Neuron (in vitro differentiated cells): ENCODE results near the gene NPAS3.

Experiments used
- H2AFZ ChIP-seq: one replicate; pipeline ENCODE4 v1.6.1; 2013; ENCODE audit warnings: low read depth, mild to moderate bottlenecking, inconsistent platforms, low read length, moderate library complexity
- H3K27me3 ChIP-seq: one replicate; pipeline ENCODE4 v1.6.1; 2013; ENCODE audit warnings: low read length; ENCODE audit not compliant: insufficient read depth
- H3K36me3 ChIP-seq: one replicate; pipeline ENCODE4 v1.6.1; 2013; ENCODE audit warnings: low read length; ENCODE audit not compliant: insufficient read depth
- H3K4me1 ChIP-seq: one replicate; pipeline ENCODE4 v1.6.1; 2013; ENCODE audit warnings: low read length; ENCODE audit not compliant: insufficient read depth
- H3K4me3 ChIP-seq: 2 replicates; pipeline ENCODE4 v1.5.1; 2013; ENCODE audit warnings: mild to moderate bottlenecking, low read length, moderate library complexity
- H3K9me3 ChIP-seq: one replicate; pipeline ENCODE4 v1.6.1; 2013; ENCODE audit warnings: low read length

Gene NPAS3

DNA sequence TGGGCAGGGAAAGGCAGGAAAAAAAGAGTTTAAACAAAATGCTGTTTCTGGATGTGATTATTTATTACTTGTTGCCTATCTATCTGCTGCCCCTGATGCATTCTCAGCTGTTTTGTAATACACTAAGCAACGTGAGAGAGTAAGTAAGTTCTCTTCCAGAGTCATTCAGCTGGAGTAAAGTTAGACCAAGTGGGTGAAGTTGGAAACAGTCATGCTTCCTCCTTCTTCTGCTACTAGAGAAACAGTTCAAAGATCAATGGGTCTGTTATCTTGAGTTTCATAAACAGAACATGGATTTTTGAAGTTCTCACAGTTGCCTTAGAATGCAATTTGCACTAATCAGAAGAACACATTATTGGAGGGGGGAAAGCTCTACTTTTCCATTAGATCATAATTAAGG is 732.9 kb downstream of the NPAS3 start:
- Histone ChIP-seq H3K4me1 (peaks cover 7% of the 10 kb centered on the region), H3K4me3 (no peak overlapping the region), H2AFZ (no peak overlapping the region), H3K9me3 (no peaks in the 10 kb centered on the region), H3K36me3 (peaks cover 7% of the 10 kb centered on the region), H3K27me3 (no peaks in the 10 kb centered on the region)

DNA sequence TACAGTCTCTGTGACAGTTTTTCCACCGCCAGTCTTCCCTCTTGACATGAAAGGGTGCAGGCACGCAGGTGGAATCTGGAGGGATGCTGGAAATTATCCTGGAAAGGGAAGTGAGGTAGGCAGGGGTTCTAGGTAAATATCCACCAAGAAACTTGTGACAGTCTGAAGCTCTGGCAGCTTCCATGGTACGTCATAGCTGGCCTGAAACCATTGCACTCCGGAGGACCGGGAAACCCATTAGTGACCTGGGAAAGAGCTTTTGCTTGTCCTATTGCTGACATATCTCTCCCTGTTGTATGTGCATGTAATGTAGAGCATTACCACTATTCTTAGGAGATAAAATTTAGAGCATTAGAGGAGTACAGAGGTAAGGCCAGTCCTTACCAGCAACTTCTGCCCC is 736.2 kb downstream of the NPAS3 start:
- no peak overlapping the region for H3K4me3 ChIP-seq
- H2AFZ ChIP-seq = no peak overlapping the region
- H3K4me1 ChIP-seq = peaks cover 18% of the 10 kb centered on the region
- peaks cover 10% of the 10 kb centered on the region for H3K36me3 ChIP-seq
- H3K27me3 ChIP-seq = no peaks in the 10 kb centered on the region
- no peaks in the 10 kb centered on the region for H3K9me3 ChIP-seq

DNA sequence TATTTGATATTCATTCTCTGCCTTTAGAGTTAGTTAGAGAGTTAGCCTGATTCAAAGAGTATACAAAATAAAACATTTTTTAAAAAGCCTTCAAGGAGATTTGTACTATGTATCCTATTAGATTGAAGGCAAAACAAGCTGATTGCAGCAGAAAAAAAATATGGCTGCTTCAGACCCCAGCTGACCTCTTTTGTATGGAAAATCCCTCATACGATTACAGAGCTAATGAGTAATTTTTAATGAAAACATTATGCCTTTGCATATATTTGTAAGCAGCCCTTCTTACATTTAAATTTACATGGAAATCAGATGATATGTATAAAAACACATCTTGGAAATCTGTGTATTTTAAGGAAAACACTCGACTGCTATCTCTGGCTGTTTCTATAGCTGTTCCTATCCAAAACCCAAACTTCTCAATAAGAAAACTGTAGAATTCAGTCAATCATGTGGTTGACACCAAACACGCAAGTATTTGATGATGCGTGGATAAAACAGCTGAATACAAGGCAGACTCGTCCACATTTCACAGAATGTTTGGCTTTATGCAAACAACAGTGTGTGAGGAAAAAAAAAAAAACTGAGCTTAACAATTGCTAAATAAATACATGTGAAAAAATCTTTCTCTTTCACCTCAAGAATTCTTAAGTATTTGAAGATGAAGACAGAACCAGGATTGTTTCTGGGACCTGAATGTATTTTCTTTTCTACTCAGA is 736.9 kb downstream of the NPAS3 start:
- Histone ChIP-seq H3K36me3 (peaks cover 10% of the 10 kb centered on the region), H3K4me1 (peaks cover 23% of the 10 kb centered on the region), H3K9me3 (no peaks in the 10 kb centered on the region), H2AFZ (no peak overlapping the region), H3K4me3 (no peak overlapping the region), H3K27me3 (no peaks in the 10 kb centered on the region)

DNA sequence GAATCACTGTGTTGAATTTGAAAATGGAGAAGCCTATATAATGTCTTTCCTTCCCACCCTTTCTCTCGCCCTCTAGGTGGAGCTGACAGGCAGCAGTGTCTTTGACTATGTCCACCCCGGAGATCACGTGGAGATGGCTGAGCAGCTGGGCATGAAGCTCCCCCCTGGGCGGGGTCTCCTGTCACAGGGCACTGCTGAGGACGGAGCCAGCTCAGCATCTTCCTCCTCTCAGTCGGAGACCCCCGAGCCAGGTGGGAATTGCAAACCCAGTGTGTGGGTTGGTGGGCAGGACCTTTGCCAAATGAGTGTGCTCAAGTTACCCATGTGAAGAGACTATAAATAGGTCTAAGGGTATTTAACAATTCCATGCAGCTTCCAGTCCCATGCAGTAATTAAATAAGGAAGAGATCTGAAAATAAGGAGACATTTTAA is 737.5 kb downstream of the NPAS3 start:
- H3K4me3 ChIP-seq = no peak overlapping the region
- peaks cover 23% of the 10 kb centered on the region for H3K4me1 ChIP-seq
- no peak overlapping the region for H2AFZ ChIP-seq
- H3K27me3 ChIP-seq = no peaks in the 10 kb centered on the region
- H3K36me3 ChIP-seq = peaks cover 10% of the 10 kb centered on the region
- no peaks in the 10 kb centered on the region for H3K9me3 ChIP-seq

DNA sequence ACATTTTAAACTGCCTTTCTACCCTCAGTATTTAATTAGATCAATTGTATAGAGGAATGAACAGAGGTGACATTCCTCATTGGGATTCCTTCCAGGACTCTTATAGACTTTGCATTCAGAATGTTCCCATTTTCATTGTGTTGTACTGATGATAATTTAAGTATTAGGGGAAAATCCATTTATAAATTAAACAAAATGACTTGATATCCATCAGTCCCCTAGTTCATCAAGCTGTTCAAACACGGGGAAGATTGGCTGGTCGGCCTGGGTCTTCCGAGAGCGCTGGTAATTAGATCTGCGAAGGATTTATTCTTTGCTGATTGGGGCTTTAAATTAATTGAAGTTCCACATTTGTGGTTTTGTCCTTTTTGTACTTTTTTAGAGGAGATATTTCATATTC is 738.2 kb downstream of the NPAS3 start:
- Histone ChIP-seq H2AFZ (no peak overlapping the region), H3K4me3 (no peak overlapping the region), H3K27me3 (no peaks in the 10 kb centered on the region), H3K4me1 (peaks cover 23% of the 10 kb centered on the region), H3K9me3 (no peaks in the 10 kb centered on the region), H3K36me3 (peaks cover 10% of the 10 kb centered on the region)

DNA sequence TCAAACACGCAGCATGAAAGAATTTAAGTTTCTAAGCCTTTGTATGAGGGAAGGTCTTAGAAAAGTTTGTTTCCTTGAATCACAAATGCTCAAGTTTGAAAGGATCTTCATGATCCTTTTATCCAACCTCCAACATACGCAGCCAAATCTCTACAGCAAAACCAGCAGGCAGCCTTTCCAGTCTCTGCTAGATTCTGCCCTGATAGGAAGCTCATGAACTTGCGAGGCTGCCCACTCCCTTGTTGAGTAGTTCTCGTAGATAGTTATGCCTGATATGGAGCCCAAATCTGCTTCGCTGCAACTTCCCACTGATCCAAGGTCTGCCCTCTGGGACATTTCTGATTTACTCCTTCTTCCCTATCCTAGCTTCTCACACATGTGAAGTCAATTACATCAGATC is 739.3 kb downstream of the NPAS3 start:
- Histone ChIP-seq H3K27me3 (no peaks in the 10 kb centered on the region), H3K9me3 (no peaks in the 10 kb centered on the region), H3K36me3 (peaks cover 8% of the 10 kb centered on the region), H3K4me3 (no peak overlapping the region), H3K4me1 (peaks cover 23% of the 10 kb centered on the region), H2AFZ (no peak overlapping the region)

DNA sequence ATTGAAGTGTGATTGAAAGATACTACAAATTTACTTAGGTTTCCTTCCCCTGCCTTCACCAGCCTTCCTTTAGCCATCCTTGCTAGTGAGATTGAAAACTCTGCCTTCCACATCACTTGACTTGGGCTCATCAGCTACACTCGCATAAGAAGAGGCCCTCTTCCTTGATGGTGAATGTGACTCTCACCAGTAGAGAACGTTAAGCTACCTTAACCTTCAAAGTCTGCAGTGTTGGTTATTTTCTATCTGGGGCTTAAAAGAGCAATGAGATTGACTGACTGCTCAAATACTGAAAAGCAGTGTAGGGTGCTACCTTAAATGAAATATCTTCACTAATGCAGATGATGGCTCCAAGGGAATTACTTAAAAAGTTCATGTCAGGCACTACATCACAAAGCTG is 740.3 kb downstream of the NPAS3 start:
- no peaks in the 10 kb centered on the region for H3K27me3 ChIP-seq
- no peak overlapping the region for H3K4me3 ChIP-seq
- H3K36me3 ChIP-seq = peaks cover 10% of the 10 kb centered on the region
- peaks cover 23% of the 10 kb centered on the region for H3K4me1 ChIP-seq
- H3K9me3 ChIP-seq = no peaks in the 10 kb centered on the region
- no peak overlapping the region for H2AFZ ChIP-seq

DNA sequence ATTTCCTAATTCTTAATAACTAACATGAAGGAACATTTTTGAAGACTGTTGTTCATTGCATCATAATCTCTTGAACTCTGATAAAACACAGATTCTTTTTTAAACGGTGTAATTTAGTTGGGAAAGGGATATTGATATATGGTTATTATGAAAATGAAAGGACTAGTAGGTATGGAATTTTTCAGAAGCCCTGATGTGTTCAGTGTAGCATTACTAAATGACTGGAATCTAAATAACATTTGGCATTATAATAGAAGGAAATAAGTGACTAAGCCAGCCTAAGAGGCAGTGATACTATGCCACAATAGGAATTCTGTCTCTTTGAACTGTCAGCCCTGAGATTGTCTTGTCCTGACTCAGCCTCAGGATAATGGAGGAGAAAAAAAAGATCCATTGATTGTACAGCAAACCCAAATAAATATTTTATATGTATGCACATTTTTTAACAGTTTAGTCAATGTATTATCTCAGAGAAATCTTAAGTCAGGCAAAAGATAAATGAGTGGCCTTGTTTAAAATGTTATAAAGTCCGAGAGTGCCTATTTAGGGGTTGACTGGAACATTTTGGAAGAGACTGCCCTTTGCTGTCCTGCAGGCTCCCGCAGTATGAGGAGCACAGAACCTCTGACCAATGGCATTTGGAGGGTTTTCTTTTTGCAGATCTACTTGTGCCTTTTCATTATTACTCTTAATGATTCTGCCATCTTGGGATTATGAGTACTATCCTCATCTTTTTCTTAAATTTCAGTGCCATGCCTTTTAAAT is 741.0 kb downstream of the NPAS3 start:
- no peaks in the 10 kb centered on the region for H3K9me3 ChIP-seq
- peaks cover 12% of the 10 kb centered on the region for H3K36me3 ChIP-seq
- H3K4me1 ChIP-seq = peaks cover 23% of the 10 kb centered on the region
- no peak overlapping the region for H3K4me3 ChIP-seq
- no peaks in the 10 kb centered on the region for H3K27me3 ChIP-seq
- no peak overlapping the region for H2AFZ ChIP-seq

DNA sequence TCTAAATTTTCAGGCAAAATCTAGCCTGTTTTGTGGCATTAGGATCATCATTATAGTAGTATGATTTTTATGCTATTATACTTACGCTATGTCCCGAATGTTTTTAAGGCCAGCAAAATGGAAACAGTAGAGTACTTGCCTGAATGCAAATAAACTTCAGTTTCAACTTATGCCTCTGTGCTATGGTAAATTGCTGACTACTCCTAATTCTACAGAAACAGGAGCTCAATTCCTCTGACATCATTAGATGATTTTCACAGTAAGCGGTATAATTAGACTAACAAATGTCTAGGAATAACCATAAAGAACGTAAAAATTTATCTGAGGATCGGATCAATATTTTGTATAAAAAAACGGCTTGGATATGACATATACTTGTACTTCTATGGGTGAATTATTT is 742.2 kb downstream of the NPAS3 start:
- H3K4me1 ChIP-seq = peaks cover 21% of the 10 kb centered on the region
- peaks cover 21% of the 10 kb centered on the region for H3K36me3 ChIP-seq

DNA sequence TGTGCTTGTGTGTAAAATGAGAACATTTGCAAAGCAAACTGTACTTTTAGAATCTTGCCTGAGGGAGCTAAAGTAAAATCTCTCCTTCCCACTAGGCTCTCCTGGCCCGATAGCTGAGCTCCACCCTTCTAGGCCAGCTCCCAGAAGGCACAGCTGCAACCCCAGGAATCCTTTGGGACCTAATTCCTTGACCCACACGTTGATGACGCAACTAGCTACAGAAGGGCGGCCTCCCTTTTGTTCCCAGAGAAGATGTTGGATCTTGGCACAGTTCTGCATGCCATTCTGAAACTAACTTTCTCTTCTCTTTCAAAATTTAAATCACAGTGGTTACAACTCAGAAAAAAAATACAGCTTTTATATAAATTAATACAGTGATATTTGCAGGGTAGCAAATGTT is 744.1 kb downstream of the NPAS3 start:
- Histone ChIP-seq H3K36me3 (peaks cover 18% of the 10 kb centered on the region), H2AFZ (no peak overlapping the region), H3K9me3 (no peaks in the 10 kb centered on the region), H3K4me1 (peaks cover 18% of the 10 kb centered on the region), H3K4me3 (no peak overlapping the region), H3K27me3 (no peaks in the 10 kb centered on the region)

More for the DNA sequence above, 742.2 kb downstream of the NPAS3 start:
- no peaks in the 10 kb centered on the region for H3K9me3 ChIP-seq
- H3K27me3 ChIP-seq = no peaks in the 10 kb centered on the region
- H3K4me3 ChIP-seq = no peak overlapping the region
- no peak overlapping the region for H2AFZ ChIP-seq

DNA sequence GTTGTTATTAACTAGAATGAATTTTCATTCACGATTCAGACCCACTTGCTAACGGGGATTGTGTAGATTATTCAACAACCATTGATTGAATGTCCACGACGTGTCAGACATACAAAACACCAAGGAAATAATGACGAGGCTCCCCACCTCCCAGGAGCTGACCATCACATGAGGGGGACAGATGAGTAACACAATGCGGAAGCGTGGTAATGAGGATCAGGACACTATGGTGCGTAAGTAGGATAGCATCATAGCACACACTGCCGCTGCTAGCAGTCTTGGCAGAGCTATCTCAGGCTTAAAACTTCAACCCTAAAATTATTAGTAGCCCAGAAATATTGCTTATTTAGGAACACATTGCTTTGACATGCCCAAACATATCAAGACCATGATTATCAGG is 746.3 kb downstream of the NPAS3 start:
- H3K4me1 ChIP-seq = peaks cover 6% of the 10 kb centered on the region
- peaks cover 20% of the 10 kb centered on the region for H3K36me3 ChIP-seq
- no peaks in the 10 kb centered on the region for H3K27me3 ChIP-seq
- no peak overlapping the region for H2AFZ ChIP-seq
- H3K4me3 ChIP-seq = no peak overlapping the region
- H3K9me3 ChIP-seq = no peaks in the 10 kb centered on the region

DNA sequence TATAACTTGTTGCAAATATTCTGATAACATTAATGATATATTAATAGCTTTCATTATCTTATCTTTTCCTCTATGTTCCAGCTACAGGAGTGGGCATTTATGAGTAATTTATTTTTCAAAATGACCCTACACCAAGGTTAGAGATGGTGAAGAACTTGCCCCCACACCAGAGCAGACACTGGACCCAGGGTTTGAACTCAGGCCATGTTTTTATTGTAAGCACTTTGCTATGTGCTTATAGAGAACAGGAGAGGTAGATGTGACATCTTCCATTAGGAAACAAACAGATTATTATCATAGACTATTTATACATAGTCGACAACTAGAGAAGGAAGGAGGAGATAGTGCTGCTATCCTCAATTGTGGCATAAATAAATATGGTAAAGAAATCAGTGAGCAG is 747.0 kb downstream of the NPAS3 start:
- H3K27me3 ChIP-seq = no peaks in the 10 kb centered on the region
- H3K4me3 ChIP-seq = no peak overlapping the region

DNA sequence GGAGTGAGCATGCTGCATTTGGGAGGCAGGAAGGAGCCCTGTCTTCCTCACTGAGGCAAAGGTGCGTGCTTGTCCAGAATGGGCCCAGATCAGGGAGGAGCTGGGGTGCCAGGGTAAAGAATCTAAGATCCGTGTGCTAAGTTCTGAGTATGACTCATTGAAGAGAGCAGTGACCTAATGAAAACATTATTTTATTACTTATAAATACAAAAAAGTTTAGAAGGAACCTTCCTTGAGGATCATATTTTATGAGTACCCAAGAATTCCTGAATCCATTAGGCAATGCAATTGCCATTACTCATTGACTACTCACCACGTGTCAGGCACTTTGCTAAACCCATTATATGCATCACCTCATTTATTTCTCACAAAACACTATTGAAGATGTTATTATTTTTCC is 747.5 kb downstream of the NPAS3 start:
- Histone ChIP-seq H3K4me3 (no peak overlapping the region), H3K9me3 (no peaks in the 10 kb centered on the region), H3K4me1 (no peaks in the 10 kb centered on the region), H3K27me3 (no peaks in the 10 kb centered on the region), H2AFZ (no peak overlapping the region), H3K36me3 (peaks cover 20% of the 10 kb centered on the region)

More for the DNA sequence above, 747.0 kb downstream of the NPAS3 start:
- Histone ChIP-seq H3K4me1 (no peaks in the 10 kb centered on the region), H3K36me3 (peaks cover 20% of the 10 kb centered on the region), H3K9me3 (no peaks in the 10 kb centered on the region), H2AFZ (no peak overlapping the region)
